Measurements from ENCODE around the gene AGPAT4. TPM values are rescaled to one million over a fixed set of nuclear protein-coding genes. Genes with fewer than 3 reads are reported as not detected.

Gene AGPAT4
- polyA plus RNA-seq, 3 donors: 6.4 to 15.8 (median 6.9) TPM

DNA sequence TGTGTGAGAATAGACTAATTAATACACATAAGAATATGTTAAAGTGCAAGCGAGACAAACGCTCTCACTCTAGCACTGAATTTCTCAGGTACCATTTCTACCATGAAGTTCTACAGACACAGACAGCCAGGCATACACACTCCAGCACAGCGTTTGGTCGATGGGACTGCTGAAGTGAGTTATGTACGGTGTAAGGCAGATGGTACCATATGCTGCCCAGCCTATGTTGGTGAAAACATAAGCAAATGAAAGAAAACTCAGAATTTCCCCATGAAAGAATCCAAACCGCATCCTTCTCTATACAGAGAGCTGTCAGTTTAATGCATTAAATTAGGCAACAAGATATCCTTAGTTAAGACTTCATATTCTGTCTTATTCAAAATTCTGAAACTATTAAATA lies 34.9 kb downstream of the AGPAT4 start:
- DNase-seq: no peak
- TF ChIP-seq, protein P1, sequence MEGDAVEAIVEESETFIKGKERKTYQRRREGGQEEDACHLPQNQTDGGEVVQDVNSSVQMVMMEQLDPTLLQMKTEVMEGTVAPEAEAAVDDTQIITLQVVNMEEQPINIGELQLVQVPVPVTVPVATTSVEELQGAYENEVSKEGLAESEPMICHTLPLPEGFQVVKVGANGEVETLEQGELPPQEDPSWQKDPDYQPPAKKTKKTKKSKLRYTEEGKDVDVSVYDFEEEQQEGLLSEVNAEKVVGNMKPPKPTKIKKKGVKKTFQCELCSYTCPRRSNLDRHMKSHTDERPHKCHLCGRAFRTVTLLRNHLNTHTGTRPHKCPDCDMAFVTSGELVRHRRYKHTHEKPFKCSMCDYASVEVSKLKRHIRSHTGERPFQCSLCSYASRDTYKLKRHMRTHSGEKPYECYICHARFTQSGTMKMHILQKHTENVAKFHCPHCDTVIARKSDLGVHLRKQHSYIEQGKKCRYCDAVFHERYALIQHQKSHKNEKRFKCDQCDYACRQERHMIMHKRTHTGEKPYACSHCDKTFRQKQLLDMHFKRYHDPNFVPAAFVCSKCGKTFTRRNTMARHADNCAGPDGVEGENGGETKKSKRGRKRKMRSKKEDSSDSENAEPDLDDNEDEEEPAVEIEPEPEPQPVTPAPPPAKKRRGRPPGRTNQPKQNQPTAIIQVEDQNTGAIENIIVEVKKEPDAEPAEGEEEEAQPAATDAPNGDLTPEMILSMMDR (IDR thresholded peaks at IDR 0.05): no peak
- H4K20me1 ChIP-seq (ENCODE audit: insufficient read depth, low read length): peaks cover 5% of the 10 kb centered on the region
- H3K4me3 ChIP-seq (replicated peaks in 1 of 3; ENCODE audit: low read depth in 2 of 3, low read length in 3 of 3): no peak overlapping the region
- H3K27ac ChIP-seq (ENCODE audit: low read depth in 1 of 2, low read length in 2 of 2): no peak overlapping the region
- no peak overlapping the region for H3K9ac ChIP-seq (ENCODE audit: insufficient read depth, low read length, poor library complexity, severe bottlenecking)
- Mint-ChIP-seq H3K27ac (no peak overlapping the region), H3K36me3 (peaks cover 9 to 13% of the 10 kb centered on the region in 2 donors), H3K4me1 (peaks cover 31% of the 10 kb centered on the region), H3K9me3 (peaks cover 1 to 9% (median 5%) of the 10 kb centered on the region in 7 donors), H3K27me3 (ENCODE audit: low read depth in 3 of 3) (no peaks in the 10 kb centered on the region), H3K4me3 (no peak overlapping the region)
- intact Hi-C loops (cut with micrococcal nuclease): no loop called here
- no CpG with 5 or more reads among the region's 6 CpGs for WGBS (ENCODE audit: insufficient coverage)
- no peaks in the 10 kb centered on the region for H3K36me3 ChIP-seq (replicated peaks in 1 of 2; ENCODE audit: control insufficient read depth in 1 of 2, insufficient read depth in 2 of 2, low read length in 2 of 2)
- H3K9me3 ChIP-seq (replicated peaks in 1 of 2; ENCODE audit: control insufficient read depth in 1 of 2, insufficient read depth in 1 of 2, low read length in 2 of 2): no peaks in the 10 kb centered on the region
- H3K4me2 ChIP-seq (replicated peaks; ENCODE audit: extremely low read depth, low read length, poor library complexity, severe bottlenecking): no peak overlapping the region
- peaks cover 13 to 14% of the 10 kb centered on the region in 2 donors for H3K4me1 ChIP-seq (ENCODE audit: control insufficient read depth in 1 of 2, insufficient read depth in 2 of 2, low read length in 2 of 2)
- H2AFZ ChIP-seq (ENCODE audit: insufficient read depth, low read depth, low read length, poor library complexity, severe bottlenecking): no peak overlapping the region
- H3K27me3 ChIP-seq (ENCODE audit: control insufficient read depth in 2 of 2, insufficient read depth in 2 of 2, low read length in 2 of 2): no peaks in the 10 kb centered on the region
- H3K79me2 ChIP-seq (ENCODE audit: insufficient read depth, low read length): no peaks in the 10 kb centered on the region

- Mint-ChIP-seq H3K9me3 (peaks cover 1 to 9% (median 5%) of the 10 kb centered on the region in 7 donors), H3K27ac (peak overlapping the region in 2 of 7 donors; percentile 25 to 54)
- 73% methylated on average over 2 of the region's 5 CpGs for WGBS (ENCODE audit: insufficient coverage)
Measured at GRCh38 chr6:161238500-161238899, 35.4 kb downstream of the AGPAT4 start.

More at GRCh38 chr6:161238500-161238899, 35.4 kb downstream of the AGPAT4 start:
- TF ChIP-seq, protein P1 (IDR thresholded peaks at IDR 0.05): no peak
- H3K4me2 ChIP-seq (replicated peaks; ENCODE audit: extremely low read depth, low read length, poor library complexity, severe bottlenecking): no peak overlapping the region
- H3K4me1 ChIP-seq (ENCODE audit: control insufficient read depth in 1 of 2, insufficient read depth in 2 of 2, low read length in 2 of 2): peaks cover 10% of the 10 kb centered on the region in 2 donors
- H3K36me3 ChIP-seq (replicated peaks in 1 of 2; ENCODE audit: control insufficient read depth in 1 of 2, insufficient read depth in 2 of 2, low read length in 2 of 2): no peaks in the 10 kb centered on the region
- no peaks in the 10 kb centered on the region for H3K9me3 ChIP-seq (replicated peaks in 1 of 2; ENCODE audit: control insufficient read depth in 1 of 2, insufficient read depth in 1 of 2, low read length in 2 of 2)
- Mint-ChIP-seq H3K4me3 (no peak overlapping the region), H3K36me3 (peaks cover 9 to 13% of the 10 kb centered on the region in 2 donors), H3K27me3 (ENCODE audit: low read depth in 3 of 3) (no peaks in the 10 kb centered on the region), H3K4me1 (peaks cover 26% of the 10 kb centered on the region)
- no peaks in the 10 kb centered on the region for H3K27me3 ChIP-seq (ENCODE audit: control insufficient read depth in 2 of 2, insufficient read depth in 2 of 2, low read length in 2 of 2)
- peak in 2 of 3 donors; percentile 14 to 48 for DNase-seq
- H4K20me1 ChIP-seq (ENCODE audit: insufficient read depth, low read length): peaks cover 5% of the 10 kb centered on the region
- no peak overlapping the region for H3K4me3 ChIP-seq (replicated peaks in 1 of 3; ENCODE audit: low read depth in 2 of 3, low read length in 3 of 3)
- H3K9ac ChIP-seq (ENCODE audit: insufficient read depth, low read length, poor library complexity, severe bottlenecking): no peak overlapping the region
- intact Hi-C loops (cut with micrococcal nuclease): no loop called here
- no peak overlapping the region for H3K27ac ChIP-seq (ENCODE audit: low read depth in 1 of 2, low read length in 2 of 2)
- H3K79me2 ChIP-seq (ENCODE audit: insufficient read depth, low read length): no peaks in the 10 kb centered on the region
- H2AFZ ChIP-seq (ENCODE audit: insufficient read depth, low read depth, low read length, poor library complexity, severe bottlenecking): no peak overlapping the region
